ENCODE measurements around the gene VPS41.
A peak's percentile ranks its signal among the peaks of the same experiment; 100 is the strongest.

The VPS41 gene

GRCh38 chr7:38844952-38845563 lies 63.9 kb downstream of the VPS41 start:
- TF ChIP-seq CTCF (IDR thresholded peaks at IDR 0.05; ENCODE audit: low read length, missing control alignments) = no peak
- no peak for DNase-seq (ENCODE audit: low read depth)

GRCh38 chr7:38842746-38843145 lies 66.2 kb downstream of the VPS41 start:
- no peak for DNase-seq (ENCODE audit: low read depth)
- H3K4me3 ChIP-seq (replicated peaks; ENCODE audit: low read depth, low read length) = no peak overlapping the region

More at GRCh38 chr7:38844952-38845563, 63.9 kb downstream of the VPS41 start:
- H3K4me3 ChIP-seq (replicated peaks; ENCODE audit: low read depth, low read length) = no peak overlapping the region

GRCh38 chr7:38840736-38841460 lies 68.1 kb downstream of the VPS41 start:
- DNase-seq (ENCODE audit: low read depth) = peak; percentile 72
- no peak overlapping the region for H3K4me3 ChIP-seq (replicated peaks; ENCODE audit: low read depth, low read length)
- TF ChIP-seq CTCF (IDR thresholded peaks at IDR 0.05; ENCODE audit: low read length, missing control alignments) = no peak

More at GRCh38 chr7:38842746-38843145, 66.2 kb downstream of the VPS41 start:
- no peak for TF ChIP-seq CTCF (IDR thresholded peaks at IDR 0.05; ENCODE audit: low read length, missing control alignments)

- no peak overlapping the region for H3K4me3 ChIP-seq (replicated peaks; ENCODE audit: low read depth, low read length)
- TF ChIP-seq CTCF (IDR thresholded peaks at IDR 0.05; ENCODE audit: low read length, missing control alignments) = no peak
- DNase-seq (ENCODE audit: low read depth) = peak; percentile 23
Measured at GRCh38 chr7:38839851-38840250, 69.1 kb downstream of the VPS41 start.

- no peak for TF ChIP-seq CTCF (IDR thresholded peaks at IDR 0.05; ENCODE audit: low read length, missing control alignments)
Measured at GRCh38 chr7:38838725-38839385, 70.1 kb downstream of the VPS41 start.

GRCh38 chr7:38834357-38834756 lies 74.6 kb downstream of the VPS41 start:
- DNase-seq (ENCODE audit: low read depth) = no peak
- no peak overlapping the region for H3K4me3 ChIP-seq (replicated peaks; ENCODE audit: low read depth, low read length)
- no peak for TF ChIP-seq CTCF (IDR thresholded peaks at IDR 0.05; ENCODE audit: low read length, missing control alignments)

More at GRCh38 chr7:38838725-38839385, 70.1 kb downstream of the VPS41 start:
- no peak for DNase-seq (ENCODE audit: low read depth)
- no peak overlapping the region for H3K4me3 ChIP-seq (replicated peaks; ENCODE audit: low read depth, low read length)
